HL-60 (cell line): ENCODE data around the gene GPHN.
"Not testable (repeated sequence)": the region's sequence is repeated elsewhere in the genome, so short reads cannot be mapped to it uniquely, and the experiment has no call there.

ENCODE experiments used
- DNase-seq, 2 experiments: peaks; one replicate each; pipeline ENCODE4 v3.0.0-alpha.2; 2010 to 2020; ENCODE audit warnings: low read depth in 1 of 2, low spot score in 1 of 2
- H3K27ac ChIP-seq: fragments of 250-450 bp; sonication (Bioruptor Pico); replicated peaks from 2 replicates; pipeline ENCODE4 v1.5.1; 2020; ENCODE audit warnings: mild to moderate bottlenecking, moderate library complexity
- H3K27me3 ChIP-seq: fragments of 250-450 bp; sonication (Bioruptor Pico); 2 replicates; pipeline ENCODE4 v1.5.1; 2021; ENCODE audit warnings: mild to moderate bottlenecking, moderate library complexity; ENCODE audit not compliant: insufficient read depth, poor library complexity, severe bottlenecking
- H3K4me3 ChIP-seq: replicated peaks from 2 replicates; pipeline ENCODE4 v1.5.1; 2011; ENCODE audit warnings: mild to moderate bottlenecking, control low read depth, low read length; ENCODE audit not compliant: insufficient read depth
- CTCF ChIP-seq: IDR thresholded peaks from one replicate; pipeline ENCODE4 v1.5.1; 2011; ENCODE audit warnings: low read length, control low read depth, inconsistent platforms; ENCODE audit not compliant: insufficient read depth
- GABPA ChIP-seq: IDR thresholded peaks from 2 replicates; pipeline ENCODE4 v1.6.1; 2012; ENCODE audit warnings: low read depth
- POLR2AphosphoS5 ChIP-seq: IDR thresholded peaks from 2 replicates; pipeline ENCODE4 v1.6.1; 2012; ENCODE audit warnings: low read depth
- REST ChIP-seq: IDR thresholded peaks from 2 replicates; pipeline ENCODE4 v1.6.1; 2012; ENCODE audit warnings: low read depth; ENCODE audit not compliant: insufficient replicate concordance
- SPI1 ChIP-seq: IDR thresholded peaks from 2 replicates; pipeline ENCODE4 v1.6.1; 2012; ENCODE audit warnings: low read depth, mild to moderate bottlenecking, borderline replicate concordance

Gene GPHN

GRCh38 chr14:66709291-66709690, 201.3 kb downstream of the GPHN start:
- no peak for DNase-seq
- TF ChIP-seq POLR2AphosphoS5, result no peak
- no peak for TF ChIP-seq SPI1
- no peak for TF ChIP-seq GABPA
- TF ChIP-seq REST, result no peak
- TF ChIP-seq CTCF, result no peak
- Histone ChIP-seq H3K27ac (no peak overlapping the region), H3K27me3 (no peaks in the 10 kb centered on the region), H3K4me3 (no peak overlapping the region)

DNA sequence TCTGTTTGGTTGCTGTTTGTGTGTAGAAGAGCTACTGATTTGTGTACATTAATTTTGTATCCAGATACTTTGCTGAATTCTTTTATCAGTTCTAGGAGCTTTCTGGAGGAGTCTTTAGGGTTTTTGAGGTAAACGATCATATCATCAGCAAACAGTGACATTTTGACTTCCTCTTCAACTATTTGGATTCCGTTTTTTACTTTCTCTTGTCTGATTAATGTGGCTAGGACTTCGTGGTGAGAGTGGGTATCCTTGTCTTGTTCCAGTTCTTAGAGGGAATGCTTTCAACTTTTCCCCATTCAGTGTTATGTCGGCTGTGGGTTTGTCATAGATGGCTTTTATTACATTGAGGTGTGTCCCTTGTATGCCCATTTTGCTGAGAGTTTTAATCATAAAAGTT, 206.3 kb downstream of the GPHN start:
- not testable (repeated sequence) for H3K27me3 ChIP-seq, H3K27ac ChIP-seq, DNase-seq, H3K4me3 ChIP-seq

- H3K27me3 ChIP-seq, DNase-seq, H3K27ac ChIP-seq, H3K4me3 ChIP-seq: not testable (repeated sequence)
Measured at GRCh38 chr14:66715313-66715712, 207.4 kb downstream of the GPHN start.

DNA sequence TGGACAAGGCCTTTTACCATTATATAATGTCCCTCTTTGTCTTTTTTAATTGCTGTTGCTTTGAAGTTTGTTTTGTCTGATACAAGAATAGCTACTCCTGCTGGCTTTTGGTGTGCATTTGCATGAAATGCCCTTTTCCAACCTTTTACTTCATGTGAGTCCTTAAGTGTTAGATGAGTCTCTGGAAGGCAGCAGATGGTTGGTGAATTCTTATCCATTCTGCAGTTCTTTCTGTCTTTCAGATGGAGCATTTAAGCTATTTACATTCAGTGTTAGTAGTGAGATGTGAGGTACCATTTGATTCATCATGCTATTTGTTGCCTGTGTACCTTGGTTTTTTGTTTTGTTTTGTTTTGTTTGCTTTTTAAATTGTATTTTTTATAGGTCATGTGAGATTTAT, 208.3 kb downstream of the GPHN start:
- Histone ChIP-seq H3K27me3 (no peaks in the 10 kb centered on the region), H3K27ac (no peak overlapping the region), H3K4me3 (no peak overlapping the region)
- no peak for TF ChIP-seq REST
- no peak for TF ChIP-seq CTCF
- no peak for TF ChIP-seq SPI1
- TF ChIP-seq POLR2AphosphoS5, result no peak
- TF ChIP-seq GABPA, result no peak
- DNase-seq, result no peak

- H3K27me3 ChIP-seq, result no peaks in the 10 kb centered on the region
- TF ChIP-seq REST (no peak), SPI1 (0 out of 2 replicates have a peak, but pooled peaks have one; percentile 32)
- H3K4me3 ChIP-seq, result no peak overlapping the region
- peak in 1 of 2 experiments; percentile 40 for DNase-seq
- H3K27ac ChIP-seq, result no peak overlapping the region
Measured at GRCh38 chr14:66717561-66718140, 209.7 kb downstream of the GPHN start.
